K562 (cell line): Measurements from ENCODE around the gene PRODH2.

Source experiments
- EHMT2 ChIP-seq: fragments of 450-650 bp; IDR thresholded peaks from 2 replicates; pipeline ENCODE4 v1.6.1; 2018; ENCODE audit warnings: antibody characterized with exemption
- EZH2 ChIP-seq: IDR thresholded peaks from 2 replicates; pipeline ENCODE4 v1.6.1; 2012; ENCODE audit warnings: low read depth, mild to moderate bottlenecking, inconsistent platforms, low read length, borderline replicate concordance
- FOXM1 ChIP-seq, 2 experiments: fragments of 450-650 bp in 1 of 2; sonication (generic) in 1 of 2; formaldehyde crosslinking in 1 of 2; IDR thresholded peaks; 2 replicates each; pipeline versions ENCODE4 v1.6.1 to v1.9.0; 2017 to 2022; ENCODE audit warnings: low read depth in 2 of 2, mild to moderate bottlenecking in 2 of 2, missing genetic modification reagents in 1 of 2, moderate library complexity in 1 of 2

DNA sequence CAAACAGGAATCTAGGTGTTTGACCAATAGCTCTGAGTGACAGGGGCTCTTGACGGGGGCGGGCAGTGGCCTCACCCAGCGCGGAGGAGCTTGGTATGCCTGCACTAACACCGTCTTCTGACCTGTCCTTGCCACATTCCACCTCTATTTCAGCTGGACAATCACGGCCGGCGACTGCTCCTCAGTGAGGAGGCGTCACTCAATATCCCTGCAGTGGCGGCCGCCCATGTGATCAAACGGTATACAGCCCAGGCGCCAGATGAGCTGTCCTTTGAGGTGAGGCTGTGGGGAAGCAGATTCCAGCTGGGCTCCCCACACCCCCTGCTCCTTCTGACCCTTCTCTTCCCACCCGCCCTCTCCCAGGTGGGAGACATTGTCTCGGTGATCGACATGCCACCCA is 32.6 kb downstream of the PRODH2 start:
- TF ChIP-seq FOXM1 (IDR thresholded peaks at IDR 0.05; ENCODE audit: low read depth), result no peak
- no peak for TF ChIP-seq FOXM1 (CRISPR knock-in tag; IDR thresholded peaks at IDR 0.05; ENCODE audit: low read depth)
- TF ChIP-seq EHMT2, result no peak
- TF ChIP-seq EZH2, result no peak
